Activated naive CD8-positive, alpha-beta T cell treated with anti-CD3 and anti-CD28 coated beads, Interleukin-2, amount 50 U/mL, for 24 hours (primary cell): Measurements from ENCODE around the gene ATXN10.

Source experiments
- ATAC-seq: fragments of 150-1000 bp; cut with Tn5 transposase; one replicate; pipeline ENCODE4 v1.10.0; 2021
- DNase-seq: peaks from one replicate; pipeline ENCODE4 v3.0.0; 2021
- H3K27ac Mint-ChIP-seq: one replicate; pipeline ENCODE4 v1.8.0; 2021; ENCODE audit warnings: mild to moderate bottlenecking, mixed read lengths
- H3K27me3 Mint-ChIP-seq: one replicate; pipeline ENCODE4 v1.8.0; 2021; ENCODE audit warnings: mixed read lengths
- H3K36me3 Mint-ChIP-seq: one replicate; pipeline ENCODE4 v1.8.0; 2021; ENCODE audit warnings: low read depth, mixed read lengths
- H3K4me1 Mint-ChIP-seq: one replicate; pipeline ENCODE4 v1.8.0; 2021; ENCODE audit warnings: mixed read lengths
- H3K4me3 Mint-ChIP-seq: one replicate; pipeline ENCODE4 v1.8.0; 2021; ENCODE audit warnings: mild to moderate bottlenecking, moderate library complexity, mixed read lengths
- H3K9me3 Mint-ChIP-seq: one replicate; pipeline ENCODE4 v1.8.0; 2021; ENCODE audit warnings: mixed read lengths

Gene ATXN10

GRCh38 chr22:45638834-45639746 lies 32.5 kb upstream of the ATXN10 start:
- Mint-ChIP-seq H3K4me3 (no peak overlapping the region), H3K36me3 (no peaks in the 10 kb centered on the region), H3K27me3 (peaks cover 55% of the 10 kb centered on the region), H3K4me1 (peaks cover 16% of the 10 kb centered on the region), H3K9me3 (no peaks in the 10 kb centered on the region), H3K27ac (no peak overlapping the region)
- ATAC-seq (peak; percentile 44), DNase-seq (no peak)

- H3K27ac Mint-ChIP-seq = no peak overlapping the region
- no peak for DNase-seq
- no peaks in the 10 kb centered on the region for H3K9me3 Mint-ChIP-seq
- ATAC-seq = no peak
- H3K4me1 Mint-ChIP-seq = peaks cover 16% of the 10 kb centered on the region
- H3K36me3 Mint-ChIP-seq = no peaks in the 10 kb centered on the region
- H3K4me3 Mint-ChIP-seq = no peak overlapping the region
- peaks cover 60% of the 10 kb centered on the region for H3K27me3 Mint-ChIP-seq
Observed at GRCh38 chr22:45639747-45640102, 31.9 kb upstream of the ATXN10 start.

- no peak for ATAC-seq
Observed at GRCh38 chr22:45640291-45640940, 31.2 kb upstream of the ATXN10 start.

DNA sequence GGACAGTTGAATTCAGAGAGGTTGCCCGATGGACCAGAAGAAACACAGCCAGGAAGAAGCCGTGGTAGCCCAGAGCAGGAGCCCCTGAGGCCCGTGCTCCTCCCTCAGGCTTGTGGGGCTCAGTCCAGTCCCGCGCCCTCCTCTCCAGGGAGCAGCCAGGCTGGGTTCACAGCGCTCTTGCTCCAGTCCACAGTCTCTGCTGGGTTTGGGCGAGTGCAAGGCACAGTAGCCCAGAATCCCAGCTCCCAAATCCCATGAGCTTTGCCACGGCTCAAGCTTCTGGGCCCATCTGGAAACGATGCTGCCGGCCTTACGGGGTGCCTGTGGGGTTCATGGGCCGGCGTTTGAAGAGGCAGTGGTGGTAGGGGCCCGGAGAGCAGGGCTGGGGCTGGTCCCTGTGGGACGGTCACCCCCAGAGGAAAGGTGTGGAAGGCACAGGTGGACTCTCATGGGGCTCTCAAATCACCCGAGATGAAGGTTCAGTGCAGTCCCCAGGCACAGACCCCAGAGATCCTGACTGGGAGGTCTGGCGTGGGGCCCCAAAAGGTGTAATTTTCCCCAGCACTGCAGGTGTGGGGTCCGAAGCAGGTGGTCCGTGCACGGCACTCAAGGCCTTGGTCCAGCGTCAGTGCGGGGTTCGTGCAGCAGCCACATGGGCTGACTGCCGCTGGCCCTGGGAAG lies 30.6 kb upstream of the ATXN10 start:
- ATAC-seq = no peak
- no peaks in the 10 kb centered on the region for H3K9me3 Mint-ChIP-seq

More at GRCh38 chr22:45640291-45640940, 31.2 kb upstream of the ATXN10 start:
- no peak for DNase-seq
- Mint-ChIP-seq H3K27me3 (peaks cover 60% of the 10 kb centered on the region), H3K4me3 (no peak overlapping the region), H3K9me3 (no peaks in the 10 kb centered on the region), H3K27ac (no peak overlapping the region), H3K4me1 (peaks cover 16% of the 10 kb centered on the region), H3K36me3 (no peaks in the 10 kb centered on the region)

DNA sequence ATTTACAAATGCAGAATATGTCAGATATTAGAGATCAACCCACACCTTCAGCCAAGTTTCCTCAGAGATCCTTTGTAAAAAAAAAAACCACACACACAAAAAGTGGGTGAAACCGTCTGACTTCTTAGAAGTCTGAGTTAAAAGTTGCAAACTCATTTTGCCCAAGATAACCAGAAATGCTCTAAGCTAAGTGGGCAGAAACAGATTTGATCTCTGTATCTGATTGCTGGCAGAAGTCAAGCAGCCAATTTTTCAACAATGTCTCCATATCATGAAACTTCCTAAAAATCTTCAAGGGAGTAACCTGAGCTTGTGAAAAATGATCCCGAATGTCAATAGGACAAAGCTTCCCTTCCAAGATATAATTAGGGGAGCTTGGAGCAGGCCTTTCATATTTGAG lies 28.6 kb upstream of the ATXN10 start:
- H3K4me3 Mint-ChIP-seq = no peak overlapping the region
- H3K27me3 Mint-ChIP-seq = peaks cover 61% of the 10 kb centered on the region
- H3K27ac Mint-ChIP-seq = no peak overlapping the region
- H3K9me3 Mint-ChIP-seq = no peaks in the 10 kb centered on the region
- ATAC-seq (no peak), DNase-seq (no peak)
- peaks cover 23% of the 10 kb centered on the region for H3K4me1 Mint-ChIP-seq
- H3K36me3 Mint-ChIP-seq = no peaks in the 10 kb centered on the region

More for the DNA sequence above, 30.6 kb upstream of the ATXN10 start:
- no peak for DNase-seq
- Mint-ChIP-seq H3K4me3 (no peak overlapping the region), H3K4me1 (peaks cover 20% of the 10 kb centered on the region), H3K27me3 (peaks cover 64% of the 10 kb centered on the region), H3K36me3 (no peaks in the 10 kb centered on the region), H3K27ac (no peak overlapping the region)

GRCh38 chr22:45644714-45645113 lies 26.9 kb upstream of the ATXN10 start:
- Mint-ChIP-seq H3K9me3 (no peaks in the 10 kb centered on the region), H3K4me1 (peaks cover 17% of the 10 kb centered on the region), H3K27me3 (peaks cover 50% of the 10 kb centered on the region), H3K36me3 (no peaks in the 10 kb centered on the region), H3K4me3 (no peak overlapping the region), H3K27ac (no peak overlapping the region)
- ATAC-seq (no peak), DNase-seq (no peak)

GRCh38 chr22:45645150-45645525 lies 26.5 kb upstream of the ATXN10 start:
- Mint-ChIP-seq H3K27ac (no peak overlapping the region), H3K4me3 (no peak overlapping the region), H3K9me3 (no peaks in the 10 kb centered on the region), H3K4me1 (peaks cover 14% of the 10 kb centered on the region), H3K27me3 (peaks cover 47% of the 10 kb centered on the region), H3K36me3 (no peaks in the 10 kb centered on the region)
- DNase-seq (no peak), ATAC-seq (no peak)

DNA sequence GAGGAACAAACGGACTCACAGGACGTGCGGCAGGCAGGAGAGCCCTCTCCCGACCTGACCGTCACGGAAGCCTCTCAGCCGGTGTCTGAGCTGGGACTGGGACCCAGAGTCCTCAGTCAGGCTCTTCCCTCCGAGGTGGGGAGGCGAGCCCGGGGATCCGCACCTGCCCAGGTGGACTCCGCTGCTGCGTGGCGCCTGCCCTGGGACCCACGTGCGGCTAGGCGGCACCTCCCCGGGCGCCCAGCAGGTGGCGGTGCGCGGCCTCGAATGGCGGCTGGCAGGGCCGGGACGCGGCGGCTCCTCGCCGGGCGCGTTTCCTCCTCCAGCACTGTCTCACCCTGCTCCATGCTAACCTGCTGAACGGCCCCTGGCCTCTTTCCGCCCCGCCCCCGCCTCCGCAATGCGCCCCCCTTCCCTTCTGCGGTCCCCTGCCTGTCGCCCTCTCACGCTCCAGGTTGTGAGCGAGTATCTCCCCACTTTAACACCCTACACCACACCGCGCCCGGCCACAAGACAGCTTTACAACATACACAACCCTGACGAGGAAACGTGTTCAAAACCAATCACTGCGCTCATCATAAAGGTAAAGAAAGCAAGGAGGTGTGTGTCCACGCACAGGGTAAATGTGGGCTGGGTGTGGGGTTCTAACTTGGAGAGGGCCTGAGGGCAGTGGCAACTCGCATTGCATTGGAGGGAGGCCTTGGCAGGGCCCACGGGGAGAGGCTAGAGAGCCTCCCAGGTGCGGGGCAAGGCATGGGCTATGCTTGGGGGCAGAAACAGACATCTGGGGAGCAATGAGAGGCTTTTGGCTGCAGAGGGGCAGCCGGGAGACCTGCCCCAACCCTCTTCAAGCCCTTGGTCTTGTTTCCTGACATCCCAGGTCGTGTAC lies 25.9 kb upstream of the ATXN10 start:
- H3K27ac Mint-ChIP-seq = no peak overlapping the region
- DNase-seq = peak; percentile 84

DNA sequence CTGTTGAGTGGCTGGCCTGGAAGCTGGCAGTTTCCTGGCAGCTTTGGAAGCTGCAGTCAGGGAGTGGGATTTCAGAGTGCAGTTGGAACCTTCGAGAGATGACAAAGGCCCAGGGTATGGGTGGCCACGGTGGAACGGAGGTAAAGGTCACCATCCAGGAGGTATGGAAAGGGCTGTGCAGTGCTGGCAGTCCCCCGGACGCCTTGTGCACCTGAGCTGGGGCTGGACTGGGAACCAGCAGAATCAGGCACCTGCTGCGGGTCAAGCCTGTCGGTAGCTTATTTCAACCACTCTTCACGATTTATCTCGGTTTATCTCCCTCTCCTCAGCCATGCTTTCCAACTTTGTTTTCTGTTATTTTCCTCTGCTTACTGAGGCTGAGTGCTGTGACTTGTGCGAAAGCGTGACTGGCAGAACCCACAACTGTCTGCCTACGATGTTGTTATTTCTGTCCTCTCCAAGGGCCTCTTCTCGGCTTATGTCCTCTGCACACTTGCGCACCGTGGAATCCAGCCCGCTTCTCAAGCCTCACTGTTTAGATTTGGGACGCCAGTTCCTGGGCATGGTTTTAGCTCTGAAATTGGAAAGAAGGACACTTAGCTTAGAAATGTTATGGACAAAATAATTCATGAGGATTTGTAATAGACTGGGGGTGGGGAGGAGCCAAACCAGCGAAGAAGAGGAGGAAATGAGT lies 24.0 kb upstream of the ATXN10 start:
- DNase-seq (no peak), ATAC-seq (no peak)
- Mint-ChIP-seq H3K27ac (no peak overlapping the region), H3K27me3 (peaks cover 41% of the 10 kb centered on the region), H3K36me3 (no peaks in the 10 kb centered on the region), H3K4me1 (peaks cover 14% of the 10 kb centered on the region), H3K4me3 (no peak overlapping the region), H3K9me3 (no peaks in the 10 kb centered on the region)

More for the DNA sequence above, 25.9 kb upstream of the ATXN10 start:
- Mint-ChIP-seq H3K4me3 (no peak overlapping the region), H3K9me3 (no peaks in the 10 kb centered on the region), H3K27me3 (peaks cover 44% of the 10 kb centered on the region), H3K4me1 (peaks cover 14% of the 10 kb centered on the region), H3K36me3 (no peaks in the 10 kb centered on the region)
- ATAC-seq = peak; percentile 90

- ATAC-seq (no peak), DNase-seq (no peak)
- no peak overlapping the region for H3K27ac Mint-ChIP-seq
- H3K27me3 Mint-ChIP-seq = peaks cover 39% of the 10 kb centered on the region
- no peak overlapping the region for H3K4me3 Mint-ChIP-seq
- no peaks in the 10 kb centered on the region for H3K9me3 Mint-ChIP-seq
- H3K36me3 Mint-ChIP-seq = no peaks in the 10 kb centered on the region
- peaks cover 9% of the 10 kb centered on the region for H3K4me1 Mint-ChIP-seq
Observed at GRCh38 chr22:45648301-45649117, 23.1 kb upstream of the ATXN10 start.

DNA sequence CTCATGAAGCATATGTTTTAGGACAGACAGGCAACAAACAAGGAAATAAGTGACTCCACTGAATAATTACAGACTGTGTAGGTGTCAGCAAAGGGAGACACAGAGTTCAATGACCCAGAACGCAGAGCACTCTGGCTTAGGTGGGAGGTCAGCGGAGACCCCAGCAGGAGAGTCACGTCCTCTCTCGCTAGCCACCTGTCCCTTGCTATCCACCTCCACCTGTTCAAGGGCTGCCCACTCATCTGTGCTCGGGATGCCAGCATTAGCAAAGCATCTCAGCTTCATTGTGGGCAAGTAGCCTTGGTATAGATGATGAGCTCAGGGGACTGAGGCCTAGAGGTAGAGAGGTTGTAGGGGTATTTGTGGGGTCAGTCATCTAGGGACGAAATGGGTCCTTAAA lies 21.8 kb upstream of the ATXN10 start:
- H3K27me3 Mint-ChIP-seq = peaks cover 36% of the 10 kb centered on the region
- no peaks in the 10 kb centered on the region for H3K9me3 Mint-ChIP-seq

GRCh38 chr22:45650721-45651120 lies 20.9 kb upstream of the ATXN10 start:
- H3K27ac Mint-ChIP-seq = no peak overlapping the region
- no peaks in the 10 kb centered on the region for H3K36me3 Mint-ChIP-seq
- H3K4me1 Mint-ChIP-seq = peaks cover 9% of the 10 kb centered on the region
- DNase-seq (no peak), ATAC-seq (no peak)
- no peak overlapping the region for H3K4me3 Mint-ChIP-seq
- no peaks in the 10 kb centered on the region for H3K9me3 Mint-ChIP-seq
- peaks cover 33% of the 10 kb centered on the region for H3K27me3 Mint-ChIP-seq

More for the DNA sequence above, 21.8 kb upstream of the ATXN10 start:
- no peak overlapping the region for H3K27ac Mint-ChIP-seq
- DNase-seq (no peak), ATAC-seq (no peak)
- no peaks in the 10 kb centered on the region for H3K36me3 Mint-ChIP-seq
- no peak overlapping the region for H3K4me3 Mint-ChIP-seq
- H3K4me1 Mint-ChIP-seq = peaks cover 9% of the 10 kb centered on the region

DNA sequence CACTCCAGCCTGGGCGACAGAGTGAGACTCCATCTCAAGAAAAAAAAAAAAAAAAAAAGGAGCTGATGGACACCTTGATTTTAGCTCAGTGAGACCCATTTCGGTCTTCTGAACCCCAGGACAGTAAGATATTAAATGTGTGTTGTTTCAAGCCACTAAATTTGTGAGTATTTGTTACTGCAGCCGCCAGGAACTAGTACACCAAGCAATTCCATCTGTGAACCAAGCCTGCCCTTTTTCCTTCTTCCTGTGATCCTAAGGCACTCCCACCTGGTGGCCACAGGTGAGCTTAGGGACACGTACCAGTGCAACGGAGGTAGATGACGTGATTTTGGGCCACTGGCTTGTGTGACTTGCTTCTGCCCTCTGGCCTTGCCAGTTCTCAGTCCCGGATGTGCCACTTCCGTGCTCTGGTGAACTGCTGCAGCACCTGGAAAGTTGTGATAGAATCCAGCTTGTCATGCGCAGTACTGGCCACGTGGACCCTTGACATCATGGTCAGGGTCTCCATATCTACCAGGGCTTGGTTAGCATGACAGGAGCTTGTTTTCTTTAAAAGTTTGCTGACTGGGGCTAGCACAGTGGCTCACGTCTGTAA lies 19.6 kb upstream of the ATXN10 start:
- DNase-seq (no peak), ATAC-seq (no peak)
- no peaks in the 10 kb centered on the region for H3K36me3 Mint-ChIP-seq
- H3K4me1 Mint-ChIP-seq = peaks cover 5% of the 10 kb centered on the region
- peaks cover 25% of the 10 kb centered on the region for H3K27me3 Mint-ChIP-seq
- no peak overlapping the region for H3K4me3 Mint-ChIP-seq
- H3K9me3 Mint-ChIP-seq = no peaks in the 10 kb centered on the region
- H3K27ac Mint-ChIP-seq = no peak overlapping the region
